ENCODE results near the gene DEPP1.

DEPP1 gene

GRCh38 chr10:44947371-44948152 is 31.0 kb downstream of the DEPP1 start:
- Histone ChIP-seq H3K9ac (ENCODE audit: low read depth, low read length, poor library complexity, severe bottlenecking) (no peak overlapping the region), H3K9me2 (replicated peaks; ENCODE audit: low read depth, low read length) (no peaks in the 10 kb centered on the region), H3K4me3 (ENCODE audit: low read length, poor library complexity, severe bottlenecking) (no peak overlapping the region), H2AFZ (ENCODE audit: low read length) (no peak overlapping the region), H3K4me1 (ENCODE audit: insufficient read depth, low read length, poor library complexity, severe bottlenecking) (no peaks in the 10 kb centered on the region), H3F3A (ENCODE audit: low read depth) (no peaks in the 10 kb centered on the region), H3K36me3 (ENCODE audit: insufficient read depth, low read length) (no peaks in the 10 kb centered on the region), H4K20me1 (ENCODE audit: insufficient read depth, low read length, poor library complexity, severe bottlenecking) (no peaks in the 10 kb centered on the region), H3K4me2 (ENCODE audit: low read depth, low read length, poor library complexity, severe bottlenecking) (no peak overlapping the region), H3K79me2 (ENCODE audit: insufficient read depth, low read length) (no peaks in the 10 kb centered on the region), H3K27me3 (ENCODE audit: insufficient read depth, low read length, poor library complexity, severe bottlenecking) (no peaks in the 10 kb centered on the region), H3K9me3 (ENCODE audit: insufficient read depth, low read depth, low read length) (peaks cover 5% of the 10 kb centered on the region; the same call in 1 of the 2 replicates)
- TF ChIP-seq EZH2phosphoT487 (IDR thresholded peaks at IDR 0.05; ENCODE audit: borderline replicate concordance) = no peak
- no peak for TF ChIP-seq CTCF (conservative IDR thresholded peaks at IDR 0.05; ENCODE audit: low read length)

- H3K4me2 ChIP-seq (ENCODE audit: low read depth, low read length, poor library complexity, severe bottlenecking) = no peak overlapping the region
- H3K79me2 ChIP-seq (ENCODE audit: insufficient read depth, low read length) = no peaks in the 10 kb centered on the region
- no peaks in the 10 kb centered on the region for H3K4me1 ChIP-seq (ENCODE audit: insufficient read depth, low read length, poor library complexity, severe bottlenecking)
- no peak overlapping the region for H2AFZ ChIP-seq (ENCODE audit: low read length)
- no peak for TF ChIP-seq CTCF (conservative IDR thresholded peaks at IDR 0.05; ENCODE audit: low read length)
- no peak for TF ChIP-seq EZH2phosphoT487 (IDR thresholded peaks at IDR 0.05; ENCODE audit: borderline replicate concordance)
- no peaks in the 10 kb centered on the region for H4K20me1 ChIP-seq (ENCODE audit: insufficient read depth, low read length, poor library complexity, severe bottlenecking)
- H3K36me3 ChIP-seq (ENCODE audit: insufficient read depth, low read length) = no peaks in the 10 kb centered on the region
- no peak overlapping the region for H3K4me3 ChIP-seq (ENCODE audit: low read length, poor library complexity, severe bottlenecking)
- no peak overlapping the region for H3K9ac ChIP-seq (ENCODE audit: low read depth, low read length, poor library complexity, severe bottlenecking)
- peaks cover 5% of the 10 kb centered on the region; the same call in 1 of the 2 replicates for H3K9me3 ChIP-seq (ENCODE audit: insufficient read depth, low read depth, low read length)
- H3K9me2 ChIP-seq (replicated peaks; ENCODE audit: low read depth, low read length) = no peaks in the 10 kb centered on the region
- no peaks in the 10 kb centered on the region for H3K27me3 ChIP-seq (ENCODE audit: insufficient read depth, low read length, poor library complexity, severe bottlenecking)
- no peaks in the 10 kb centered on the region for H3F3A ChIP-seq (ENCODE audit: low read depth)
These were observed 32.4 kb downstream of the DEPP1 start for GRCh38 chr10:44946205-44946604.

- Histone ChIP-seq H3K9me2 (replicated peaks; ENCODE audit: low read depth, low read length) (no peaks in the 10 kb centered on the region), H4K20me1 (ENCODE audit: insufficient read depth, low read length, poor library complexity, severe bottlenecking) (no peaks in the 10 kb centered on the region), H3K9ac (ENCODE audit: low read depth, low read length, poor library complexity, severe bottlenecking) (no peak overlapping the region), H3K4me1 (ENCODE audit: insufficient read depth, low read length, poor library complexity, severe bottlenecking) (no peaks in the 10 kb centered on the region), H2AFZ (ENCODE audit: low read length) (no peak overlapping the region), H3K36me3 (ENCODE audit: insufficient read depth, low read length) (no peaks in the 10 kb centered on the region), H3K27me3 (ENCODE audit: insufficient read depth, low read length, poor library complexity, severe bottlenecking) (no peaks in the 10 kb centered on the region), H3K4me3 (ENCODE audit: low read length, poor library complexity, severe bottlenecking) (no peak overlapping the region), H3K4me2 (ENCODE audit: low read depth, low read length, poor library complexity, severe bottlenecking) (no peak overlapping the region), H3F3A (ENCODE audit: low read depth) (no peaks in the 10 kb centered on the region), H3K79me2 (ENCODE audit: insufficient read depth, low read length) (no peaks in the 10 kb centered on the region), H3K9me3 (ENCODE audit: insufficient read depth, low read depth, low read length) (peaks cover 5% of the 10 kb centered on the region; the same call in 1 of the 2 replicates)
- TF ChIP-seq CTCF (conservative IDR thresholded peaks at IDR 0.05; ENCODE audit: low read length) (no peak), EZH2phosphoT487 (IDR thresholded peaks at IDR 0.05; ENCODE audit: borderline replicate concordance) (no peak)
These were observed 34.3 kb downstream of the DEPP1 start for GRCh38 chr10:44944354-44944753.
